K562 (cell line): ENCODE data around the gene MAD1L1. TPM values are rescaled to one million over a fixed set of nuclear protein-coding genes. Genes with fewer than 3 reads are reported as not detected.

ENCODE experiments used
- ATAC-seq: fragments of 200-7000 bp; cut with Tn5 transposase; 3 replicates; pipeline ENCODE4 v1.9.1; 2020; ENCODE audit warnings: moderate library complexity
- BruUV-seq: library from RNA; stranded (reverse); fragments of 400-500 nt; replicated peaks from 2 replicates; lab custom pipeline; 2021; lab: Mats Ljungman, UMichigan
- CTCF ChIA-PET: fragments of 300-600 bp; formaldehyde crosslinking; extraction: SDS; loops from one replicate; lab custom pipeline; 2021; ENCODE audit warnings: low intra/inter-chr PET ratio; lab: Yijun Ruan, JAX
- POLR2A ChIA-PET: fragments of 300-600, 350-650 bp; sonication (Branson Sonifier 250); formaldehyde crosslinking; extraction: SDS; loops from one replicate; lab custom pipeline; 2021; ENCODE audit warnings: antibody characterized with exemption, inconsistent platforms; lab: Yijun Ruan, JAX
- DNase-seq, 4 experiments: peaks; one replicate each; pipeline versions ENCODE4 v3.0.0 to v3.0.0-alpha.2; 2011 to 2018; ENCODE audit warnings: low spot score in 3 of 4, mixed read lengths in 3 of 4; ENCODE audit errors: extremely low read depth in 1 of 4
- FAIRE-seq: peaks from 2 replicates; lab custom pipeline; 2011; peaks lifted over from hg19 to GRCh38; lab: Jason Lieb, UNC
- H2AFZ ChIP-seq: 2 replicates; pipeline ENCODE4 v1.6.0; 2011; ENCODE audit warnings: low read depth, low read length, control low read depth, inconsistent platforms
- H3K27ac ChIP-seq: fragments of 200-600 bp; 3 replicates; pipeline ENCODE4 v1.8.0; 2011; ENCODE audit warnings: low read depth, mild to moderate bottlenecking, control low read depth, inconsistent platforms, low read length, moderate library complexity, mixed read lengths; ENCODE audit errors: extremely low read depth
- H3K27me3 ChIP-seq, 2 experiments: fragments of 300-600 bp in 1 of 2; 2 replicates in 1 of 2; 3 replicates in 1 of 2; pipeline versions ENCODE4 v1.6.0 to v1.8.0; 2011; ENCODE audit warnings: inconsistent platforms in 2 of 2, low read length in 2 of 2, mild to moderate bottlenecking in 1 of 2, mixed read lengths in 1 of 2, moderate library complexity in 1 of 2; ENCODE audit not compliant: control insufficient read depth in 2 of 2, insufficient read depth in 2 of 2
- H3K36me3 ChIP-seq: fragments of 300-600 bp; 3 replicates; pipeline ENCODE4 v1.8.0; 2011; ENCODE audit warnings: mild to moderate bottlenecking, low read length, inconsistent platforms; ENCODE audit not compliant: control insufficient read depth, insufficient read depth
- H3K4me1 ChIP-seq, 2 experiments: fragments of 200-600 bp in 1 of 2; replicated peaks in 1 of 2; 2 replicates in 1 of 2; 3 replicates in 1 of 2; pipeline versions ENCODE4 v1.5.1 to v1.8.0; 2011; ENCODE audit warnings: inconsistent platforms in 2 of 2, low read length in 2 of 2, mild to moderate bottlenecking in 1 of 2, mixed read lengths in 1 of 2, moderate library complexity in 1 of 2; ENCODE audit not compliant: control insufficient read depth in 2 of 2, insufficient read depth in 2 of 2
- H3K4me2 ChIP-seq: 2 replicates; pipeline ENCODE4 v1.6.1; 2011; ENCODE audit warnings: low read length, control low read depth, inconsistent platforms, mixed read lengths; ENCODE audit not compliant: insufficient read depth
- H3K4me3 ChIP-seq: fragments of 200-600 bp; sonication (generic), shearing (Covaris generic); 2 replicates; pipeline ENCODE4 v1.5.1; 2016; ENCODE audit warnings: control low read depth, inconsistent platforms
- H3K79me2 ChIP-seq: fragments of 200-600 bp; 3 replicates; pipeline ENCODE4 v1.8.0; 2011; ENCODE audit warnings: low read length, inconsistent platforms; ENCODE audit not compliant: control insufficient read depth, insufficient read depth
- H3K9ac ChIP-seq, 2 experiments: 2 replicates each; pipeline versions ENCODE4 v1.6.0 to v1.6.1; 2011; ENCODE audit warnings: low read depth in 2 of 2, low read length in 2 of 2, control low read depth in 1 of 2, inconsistent platforms in 1 of 2, mild to moderate bottlenecking in 1 of 2, mixed read lengths in 1 of 2; ENCODE audit not compliant: insufficient read depth in 1 of 2
- H3K9me1 ChIP-seq: one replicate; pipeline ENCODE4 v1.6.0; 2011; ENCODE audit warnings: inconsistent platforms, mild to moderate bottlenecking, low read length, moderate library complexity; ENCODE audit not compliant: control insufficient read depth, insufficient read depth
- H3K9me3 ChIP-seq: replicated peaks from 2 replicates; pipeline ENCODE4 v1.5.1; 2011; ENCODE audit warnings: low read depth, low read length, inconsistent platforms; ENCODE audit not compliant: control insufficient read depth, insufficient read depth
- H4K20me1 ChIP-seq: replicated peaks from 2 replicates; pipeline ENCODE4 v1.6.1; 2011; ENCODE audit warnings: low read length, inconsistent platforms, mixed read lengths; ENCODE audit not compliant: control insufficient read depth, insufficient read depth
- ATF7 ChIP-seq: fragments of 450-650 bp; IDR thresholded peaks from 2 replicates; pipeline ENCODE4 v1.7.1; 2014; ENCODE audit warnings: mild to moderate bottlenecking, moderate library complexity
- CREM ChIP-seq: IDR thresholded peaks from 2 replicates; pipeline ENCODE4 v1.6.1; 2014; ENCODE audit warnings: antibody characterized with exemption, low read depth
- DPF2 ChIP-seq: fragments of 450-650 bp; IDR thresholded peaks from 2 replicates; pipeline ENCODE4 v1.6.1; 2016
- ETV5 ChIP-seq: sonication (generic); formaldehyde crosslinking; IDR thresholded peaks from 2 replicates; pipeline ENCODE4 v1.4.0; 2020; ENCODE audit warnings: low read depth, mild to moderate bottlenecking, missing genetic modification reagents
- GABPB1 ChIP-seq: sonication (generic); formaldehyde crosslinking; IDR thresholded peaks from 2 replicates; pipeline ENCODE4 v1.8.0; 2022; ENCODE audit warnings: mild to moderate bottlenecking, missing genetic modification reagents
- GTF2A2 ChIP-seq: IDR thresholded peaks from 2 replicates; pipeline ENCODE4 v1.6.1; 2016; ENCODE audit warnings: mild to moderate bottlenecking, missing genetic modification characterization, missing compliant biosample characterization
- KLF1 ChIP-seq: fragments of 450-650 bp; IDR thresholded peaks from 2 replicates; pipeline ENCODE4 v1.6.1; 2016; ENCODE audit warnings: missing genetic modification characterization, missing compliant biosample characterization
- L3MBTL2 ChIP-seq: fragments of 450-650 bp; IDR thresholded peaks from 2 replicates; pipeline ENCODE4 v1.6.1; 2016; ENCODE audit warnings: mild to moderate bottlenecking, moderate library complexity
- MEIS2 ChIP-seq: fragments of 450-650 bp; IDR thresholded peaks from 2 replicates; pipeline ENCODE4 v1.6.1; 2014; ENCODE audit warnings: mild to moderate bottlenecking; ENCODE audit not compliant: partially characterized antibody
- NCOA6 ChIP-seq: fragments of 450-650 bp; IDR thresholded peaks from 2 replicates; pipeline ENCODE4 v1.6.1; 2017; ENCODE audit warnings: mild to moderate bottlenecking
- POLR2G ChIP-seq: fragments of 200-400 bp; formaldehyde crosslinking; IDR thresholded peaks from 2 replicates; pipeline ENCODE4 v1.6.1; 2017; ENCODE audit warnings: low read depth, mild to moderate bottlenecking, antibody characterized with exemption, low read length, moderate library complexity
- RCOR1 ChIP-seq, 2 experiments: IDR thresholded peaks; 2 replicates each; pipeline ENCODE4 v1.6.1; 2012; ENCODE audit warnings: low read depth in 2 of 2, low read length in 2 of 2, borderline replicate concordance in 1 of 2, improper control_type of control experiment in 1 of 2
- SMC3 ChIP-seq: conservative IDR thresholded peaks from 2 replicates; pipeline ENCODE4 v1.6.1; 2011; ENCODE audit warnings: low read depth, low read length, improper control_type of control experiment; ENCODE audit not compliant: insufficient read depth
- SRSF7 ChIP-seq: fragments of 200-400 bp; formaldehyde crosslinking; optimal IDR thresholded peaks from 2 replicates; pipeline ENCODE3; 2017; ENCODE audit warnings: mild to moderate bottlenecking, low read depth, low read length
- TRIM25 ChIP-seq: fragments of 450-650 bp; IDR thresholded peaks from 2 replicates; pipeline ENCODE4 v1.7.0; 2016; ENCODE audit warnings: borderline replicate concordance
- ZBTB7A ChIP-seq: IDR thresholded peaks from 2 replicates; pipeline ENCODE4 v1.6.1; 2011; ENCODE audit warnings: low read depth, mild to moderate bottlenecking, low read length, moderate library complexity, borderline replicate concordance; ENCODE audit not compliant: control insufficient read depth
- ZFX ChIP-seq: sonication (generic); formaldehyde crosslinking; IDR thresholded peaks from 2 replicates; pipeline ENCODE4 v1.8.0; 2022; ENCODE audit warnings: mild to moderate bottlenecking, missing genetic modification reagents, moderate library complexity
- ZNF197 ChIP-seq: fragments of 200-800 bp; sonication (Bioruptor generic); IDR thresholded peaks from 2 replicates; pipeline ENCODE4 v1.6.1; 2016; ENCODE audit warnings: low read depth, missing genetic modification characterization, missing compliant biosample characterization
- WGBS: fragments of 100-300 bp; shearing (Covaris generic); methylation state at CpG from one replicate; pipeline ENCODE4 v1.1.6; 2016; ENCODE audit warnings: low coverage, mixed read lengths; ENCODE audit not compliant: insufficient coverage; ENCODE audit errors: missing lambda C conversion rate; 5-methylcytosine and 5-hydroxymethylcytosine counted together
- in situ Hi-C: fragments of 300-500 bp; cut with MboI; formaldehyde crosslinking; loops from 4 replicates; pipeline ENCODE4 v1.15.0; 2018; ENCODE audit warnings: inconsistent platforms, mixed read lengths
- intact Hi-C: fragments of 100-400 bp; cut with micrococcal nuclease; formaldehyde crosslinking; loops from 2 replicates; pipeline ENCODE4 v1.14.2; 2022
- polyA plus RNA-seq, 8 experiments: library from polyadenylated mRNA; depleted of rRNA in 4 of 8; stranded (reverse) in 5 of 8; unstranded in 3 of 8; fragments of >200 nt; fragmentation: Nextera tagmentation in 2 of 8; fragmentation: Illumina TruSeq in 1 of 8; extraction: Ambion mirVana in 2 of 8; extraction: Trizol in 1 of 8; gene quantifications; 2 replicates each; pipeline versions ENCODE4 v1.2.1 to v1.2.3, GENCODE V29; 2011 to 2014; ENCODE audit warnings: inconsistent platforms in 1 of 8, missing spikeins in 1 of 8
- total RNA-seq, 7 experiments: library from RNA; depleted of rRNA in 6 of 7; stranded (reverse); fragments of >200 nt in 6 of 7; fragmentation: Illumina TruSeq in 2 of 7; extraction: Trizol in 2 of 7; gene quantifications; 2 replicates each; pipeline versions ENCODE4 v1.2.1 to v1.2.3, GENCODE V29; 2011 to 2021; ENCODE audit warnings: low replicate concordance in 1 of 7
- TF ChIP-seq, protein P1 (sequence below): fragments of 450-650 bp; IDR thresholded peaks from one replicate; pipeline ENCODE4 v1.6.1; 2018; ENCODE audit warnings: mild to moderate bottlenecking, moderate library complexity; ENCODE audit not compliant: partially characterized antibody

The MAD1L1 gene
- total and polyA plus RNA-seq, 9 of the 15 experiments (the other 6 are each of a cell fraction or from before 2014, with no cell fraction given) = 1.7 to 89.7 (median 18.0) TPM

- ChIA-PET POLR2A (interaction anchor here (1.3 kb wide), 1 partner anchor 26 kb away, joined by 3 read pairs; no protein-coding TSS in a partner anchor), CTCF (interaction anchor here (0.6 kb wide), 1 partner anchor 456 kb away, joined by 3 read pairs; no protein-coding TSS in a partner anchor)
- Histone ChIP-seq H3K4me2 (peak overlapping the region; percentile 61), H3K4me1 (peaks cover 15 to 77% of the 10 kb centered on the region in 2 experiments), H3K9me1 (no peaks in the 10 kb centered on the region), H3K9me3 (no peaks in the 10 kb centered on the region), H3K4me3 (no peak overlapping the region), H4K20me1 (no peaks in the 10 kb centered on the region), H2AFZ (peak overlapping the region; percentile 10), H3K27ac (peak overlapping the region; percentile 64), H3K9ac (peak overlapping the region; percentile 27 to 87), H3K27me3 (no peaks in the 10 kb centered on the region), H3K36me3 (peaks cover 4% of the 10 kb centered on the region; the same call in 2 of the 3 replicates), H3K79me2 (no peaks in the 10 kb centered on the region)
- BruUV-seq = no TSS peak
- in situ Hi-C loops (no loop called here), intact Hi-C loops (no loop called here)
- 22% methylated on average over 22 of the region's 22 CpGs for WGBS
- FAIRE-seq = peak; percentile 85
- peak; percentile 57 to 78 (median 66) for DNase-seq
- ATAC-seq = peak; percentile 85
- TF ChIP-seq SMC3 (no peak), ZNF197 (CRISPR knock-in tag) (0 out of 2 replicates have a peak, but pooled peaks have one; percentile 46), ATF7 (no peak), L3MBTL2 (peak; percentile 72), SRSF7 (no peak), POLR2G (no peak), GABPB1 (peak; percentile 39; the same call in 1 of the 2 replicates), TRIM25 (no peak), CREM (peak; percentile 77), MEIS2 (peak; percentile 9), ZBTB7A (peak; percentile 43; the same call in 1 of the 2 replicates), DPF2 (0 out of 2 replicates have a peak, but pooled peaks have one; percentile 49), GTF2A2 (tag) (no peak), ZFX (CRISPR knock-in tag) (no peak), NCOA6 (no peak), KLF1 (tag) (no peak), ETV5 (CRISPR knock-in tag) (peak; percentile 65; the same call in 1 of the 2 replicates), RCOR1 (IDR thresholded peaks at IDR 0.05; ENCODE audit: borderline replicate concordance in 1 of 2, low read depth in 2 of 2, low read length in 2 of 2) (peak in 1 of 2 experiments; percentile 50; a peak in 1 of 4 replicates)
- TF ChIP-seq, protein P1, sequence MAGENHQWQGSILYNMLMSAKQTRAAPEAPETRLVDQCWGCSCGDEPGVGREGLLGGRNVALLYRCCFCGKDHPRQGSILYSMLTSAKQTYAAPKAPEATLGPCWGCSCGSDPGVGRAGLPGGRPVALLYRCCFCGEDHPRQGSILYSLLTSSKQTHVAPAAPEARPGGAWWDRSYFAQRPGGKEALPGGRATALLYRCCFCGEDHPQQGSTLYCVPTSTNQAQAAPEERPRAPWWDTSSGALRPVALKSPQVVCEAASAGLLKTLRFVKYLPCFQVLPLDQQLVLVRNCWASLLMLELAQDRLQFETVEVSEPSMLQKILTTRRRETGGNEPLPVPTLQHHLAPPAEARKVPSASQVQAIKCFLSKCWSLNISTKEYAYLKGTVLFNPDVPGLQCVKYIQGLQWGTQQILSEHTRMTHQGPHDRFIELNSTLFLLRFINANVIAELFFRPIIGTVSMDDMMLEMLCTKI = no peak
Measured at GRCh38 chr7:2079332-2080059, 153.2 kb downstream of the MAD1L1 start.
